GM06990 (cell line): ENCODE results near the gene ZNF653.

ENCODE experiments used
- DNase-seq: peaks from one replicate; pipeline ENCODE4 v3.0.0-alpha.2; 2011; ENCODE audit not compliant: insufficient read length; ENCODE audit errors: extremely low read depth
- H3K27me3 ChIP-seq: replicated peaks from 2 replicates; pipeline ENCODE4 v1.6.0; 2011; ENCODE audit warnings: low read length; ENCODE audit not compliant: control insufficient read depth, insufficient read depth
- H3K36me3 ChIP-seq: 2 replicates; pipeline ENCODE4 v1.5.1; 2011; ENCODE audit warnings: low read length; ENCODE audit not compliant: control insufficient read depth, insufficient read depth
- H3K4me3 ChIP-seq: replicated peaks from 2 replicates; pipeline ENCODE4 v1.5.1; 2011; ENCODE audit warnings: low read depth, mild to moderate bottlenecking, control low read depth, low read length
- TF ChIP-seq, protein P1 (sequence below): IDR thresholded peaks from 2 replicates; pipeline ENCODE4 v1.5.1; 2011; ENCODE audit warnings: low read length, control low read depth, mild to moderate bottlenecking, inconsistent platforms; ENCODE audit not compliant: insufficient read depth, poor library complexity, severe bottlenecking

Gene ZNF653

DNA sequence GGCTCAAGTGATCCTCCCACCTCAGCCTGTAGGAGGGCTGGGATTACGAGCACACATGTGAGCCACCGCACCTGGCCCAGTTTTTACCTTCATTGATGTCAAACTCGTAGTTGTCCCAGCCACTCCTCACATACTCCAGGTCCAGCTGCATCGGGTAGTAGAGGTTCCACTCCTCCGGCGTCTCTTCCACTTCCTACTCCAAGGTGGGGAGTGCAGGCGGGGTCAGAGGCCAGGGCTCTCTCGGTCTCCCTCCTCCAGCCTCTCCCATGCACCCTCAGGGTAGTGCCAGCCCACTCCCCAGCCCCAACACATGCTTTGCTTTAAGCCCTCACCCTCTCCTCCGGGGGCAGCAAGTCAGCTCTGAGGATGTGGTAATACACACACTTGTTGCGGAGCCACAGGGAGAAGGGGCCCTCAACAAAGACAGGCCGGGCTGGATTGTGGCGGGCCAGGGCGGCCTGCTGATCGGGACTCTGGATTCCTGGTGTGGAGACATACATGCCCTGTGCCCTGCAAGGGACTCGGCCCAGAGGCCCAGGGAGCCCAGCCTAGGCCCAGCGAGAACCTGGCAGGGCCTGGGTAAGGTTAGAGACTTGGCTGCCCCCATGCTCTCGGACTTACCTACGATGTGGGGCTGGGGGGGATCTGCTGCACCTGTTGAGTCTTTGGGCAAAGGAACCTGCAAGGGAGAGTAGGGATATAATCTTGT is 1.9 kb upstream of the ZNF653 start:
- H3K27me3 ChIP-seq: no peaks in the 10 kb centered on the region
- H3K36me3 ChIP-seq: peaks cover 4% of the 10 kb centered on the region
- DNase-seq: no peak
- TF ChIP-seq, protein P1, sequence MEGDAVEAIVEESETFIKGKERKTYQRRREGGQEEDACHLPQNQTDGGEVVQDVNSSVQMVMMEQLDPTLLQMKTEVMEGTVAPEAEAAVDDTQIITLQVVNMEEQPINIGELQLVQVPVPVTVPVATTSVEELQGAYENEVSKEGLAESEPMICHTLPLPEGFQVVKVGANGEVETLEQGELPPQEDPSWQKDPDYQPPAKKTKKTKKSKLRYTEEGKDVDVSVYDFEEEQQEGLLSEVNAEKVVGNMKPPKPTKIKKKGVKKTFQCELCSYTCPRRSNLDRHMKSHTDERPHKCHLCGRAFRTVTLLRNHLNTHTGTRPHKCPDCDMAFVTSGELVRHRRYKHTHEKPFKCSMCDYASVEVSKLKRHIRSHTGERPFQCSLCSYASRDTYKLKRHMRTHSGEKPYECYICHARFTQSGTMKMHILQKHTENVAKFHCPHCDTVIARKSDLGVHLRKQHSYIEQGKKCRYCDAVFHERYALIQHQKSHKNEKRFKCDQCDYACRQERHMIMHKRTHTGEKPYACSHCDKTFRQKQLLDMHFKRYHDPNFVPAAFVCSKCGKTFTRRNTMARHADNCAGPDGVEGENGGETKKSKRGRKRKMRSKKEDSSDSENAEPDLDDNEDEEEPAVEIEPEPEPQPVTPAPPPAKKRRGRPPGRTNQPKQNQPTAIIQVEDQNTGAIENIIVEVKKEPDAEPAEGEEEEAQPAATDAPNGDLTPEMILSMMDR: no peak
- no peak overlapping the region for H3K4me3 ChIP-seq

DNA sequence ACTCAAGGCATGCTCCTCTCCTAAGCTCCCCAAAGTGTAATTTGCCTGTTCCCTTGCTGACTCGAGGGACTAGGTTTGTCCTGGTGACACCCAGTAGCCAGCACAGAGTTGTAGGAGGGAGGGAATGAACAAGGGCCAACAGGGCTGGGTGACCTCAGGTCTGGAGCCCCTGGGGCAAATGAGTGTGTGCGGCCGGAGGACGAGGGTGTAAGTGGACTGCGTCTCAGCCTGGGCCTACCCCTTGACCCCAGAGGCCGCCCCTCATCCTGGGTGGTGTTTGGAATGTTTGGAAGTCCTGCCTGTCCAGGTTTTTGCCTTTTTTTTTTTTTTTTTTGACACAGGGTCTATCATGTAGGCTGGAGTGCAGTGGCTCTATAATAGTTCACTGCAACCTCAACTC is 1.3 kb upstream of the ZNF653 start:
- DNase-seq: no peak
- Histone ChIP-seq H3K27me3 (no peaks in the 10 kb centered on the region), H3K36me3 (peaks cover 4% of the 10 kb centered on the region), H3K4me3 (peak overlapping the region; percentile 8)
- TF ChIP-seq, protein P1: no peak

DNA sequence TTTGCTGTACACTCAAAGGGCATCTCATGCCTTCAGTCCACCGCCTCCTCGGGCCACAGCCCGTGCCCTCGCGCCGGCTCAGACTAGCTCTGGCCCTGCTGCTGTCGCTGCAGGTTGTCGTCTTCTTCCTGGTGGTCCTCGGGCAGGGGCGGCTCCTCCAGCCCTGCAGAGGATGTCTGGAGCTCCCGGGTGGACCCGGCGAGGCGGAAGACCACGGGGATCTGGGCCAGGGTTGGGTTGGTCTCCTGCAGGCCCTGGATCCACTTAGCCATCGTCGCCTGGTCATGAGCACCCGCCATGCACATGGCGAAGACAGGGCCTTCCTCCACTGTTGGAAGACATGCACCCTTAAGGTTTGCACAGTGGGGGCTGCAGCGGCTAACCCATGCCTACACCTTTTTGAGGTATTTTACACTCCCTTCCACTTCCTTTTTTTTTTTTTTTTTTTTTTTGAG is 489 bp upstream of the ZNF653 start:
- H3K27me3 ChIP-seq: no peaks in the 10 kb centered on the region
- H3K4me3 ChIP-seq: peak overlapping the region; percentile 83
- no peak for DNase-seq
- H3K36me3 ChIP-seq: peaks cover 3% of the 10 kb centered on the region
- TF ChIP-seq, protein P1: no peak

DNA sequence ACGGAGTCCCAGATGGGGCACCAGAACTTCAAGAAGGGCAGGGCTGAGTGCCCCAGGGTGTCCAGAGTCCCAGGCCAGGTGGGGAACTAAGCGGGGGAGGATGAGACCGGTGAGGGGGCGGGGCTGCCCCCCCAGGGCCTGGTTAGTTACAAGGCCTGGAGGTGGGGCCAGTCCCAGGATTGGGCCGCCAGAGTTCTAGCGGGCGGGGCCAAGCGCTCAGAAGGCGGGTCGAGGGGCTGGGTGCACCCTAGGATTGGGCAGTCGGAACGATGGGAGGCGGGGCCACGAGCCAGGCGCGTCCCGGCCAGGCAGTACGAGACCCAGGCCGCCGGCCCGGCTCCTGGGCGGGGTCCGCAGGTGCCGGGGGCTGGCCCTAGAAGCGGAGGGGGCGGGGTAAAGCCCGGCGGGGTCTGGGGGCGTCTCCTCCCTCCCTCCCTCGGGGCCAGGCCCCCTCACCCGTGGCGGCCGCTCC is 571 bp downstream of the ZNF653 start:
- Histone ChIP-seq H3K27me3 (no peaks in the 10 kb centered on the region), H3K36me3 (peaks cover 3% of the 10 kb centered on the region), H3K4me3 (peak overlapping the region; percentile 83)
- TF ChIP-seq, protein P1: no peak
- peak; percentile 97 for DNase-seq

DNA sequence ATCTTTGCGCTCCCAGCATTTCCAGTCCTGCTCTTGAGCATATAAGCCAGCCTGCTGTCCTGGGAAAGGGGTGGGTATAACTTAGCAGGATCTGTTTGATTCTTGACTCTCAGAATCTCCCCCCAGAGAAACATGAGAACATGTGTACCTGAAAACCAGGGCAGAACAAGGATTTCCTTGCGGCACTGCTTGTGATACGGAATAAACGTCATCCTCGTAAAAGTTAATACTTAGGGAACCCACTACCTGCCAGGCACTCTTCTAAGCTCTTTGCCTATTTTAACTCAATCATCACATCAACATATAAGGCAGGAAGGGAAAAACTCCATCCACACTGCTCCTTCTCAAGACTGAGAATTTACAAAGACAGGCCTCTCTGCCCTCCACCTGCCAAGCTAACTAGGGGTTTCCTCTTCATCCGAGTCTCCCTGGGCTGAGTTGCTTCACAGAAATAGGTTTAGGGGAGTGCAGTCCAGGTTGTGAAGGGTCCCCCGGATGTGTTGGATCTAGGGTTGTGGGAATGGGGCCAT is 1.1 kb downstream of the ZNF653 start:
- no peak for DNase-seq
- Histone ChIP-seq H3K4me3 (peak overlapping the region; percentile 83), H3K36me3 (peaks cover 3% of the 10 kb centered on the region), H3K27me3 (no peaks in the 10 kb centered on the region)
- TF ChIP-seq, protein P1: no peak
